ENCODE data around the gene ADPRS.

Gene ADPRS

DNA sequence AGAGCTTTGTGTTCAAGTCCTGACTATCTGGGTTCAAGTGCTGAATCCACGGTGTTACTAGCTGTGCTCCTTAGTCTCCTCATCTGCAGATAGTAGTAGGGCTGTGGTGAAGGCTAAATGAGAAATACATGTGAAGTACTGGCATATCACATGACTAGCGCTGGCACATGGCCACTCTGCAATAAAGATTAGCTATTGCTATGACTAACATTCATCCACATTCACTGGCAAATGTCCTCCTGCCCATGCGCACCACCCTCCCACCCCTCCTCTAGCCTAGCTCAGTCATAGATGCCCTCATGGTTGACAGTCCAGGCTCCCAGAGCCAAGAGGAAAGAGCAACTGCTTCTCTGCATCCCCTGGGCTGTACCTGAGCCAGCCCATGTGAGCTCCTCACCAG is 44.8 kb downstream of the ADPRS start:
- no peak for DNase-seq (ENCODE audit: low read depth)

DNA sequence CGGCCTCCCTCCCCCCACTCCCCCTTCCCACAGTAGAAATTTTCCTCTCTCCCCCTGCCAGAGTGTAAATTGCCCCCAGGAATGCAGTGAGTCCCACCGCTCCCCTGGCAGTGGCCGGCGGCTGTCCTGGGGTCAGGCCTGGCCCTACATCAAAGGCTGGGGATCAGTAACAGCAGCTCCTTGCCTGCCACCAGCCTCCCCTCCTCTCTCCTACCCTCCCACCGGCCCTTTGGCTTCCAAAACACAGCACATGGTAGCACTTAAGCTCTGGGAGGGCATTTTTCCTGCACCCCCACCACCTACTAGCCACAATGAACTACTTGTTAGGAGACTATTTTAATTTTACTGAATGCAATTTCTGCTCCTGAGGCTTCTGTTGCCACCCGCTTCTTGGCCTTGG is 45.3 kb downstream of the ADPRS start:
- DNase-seq (ENCODE audit: low read depth) = no peak

DNA sequence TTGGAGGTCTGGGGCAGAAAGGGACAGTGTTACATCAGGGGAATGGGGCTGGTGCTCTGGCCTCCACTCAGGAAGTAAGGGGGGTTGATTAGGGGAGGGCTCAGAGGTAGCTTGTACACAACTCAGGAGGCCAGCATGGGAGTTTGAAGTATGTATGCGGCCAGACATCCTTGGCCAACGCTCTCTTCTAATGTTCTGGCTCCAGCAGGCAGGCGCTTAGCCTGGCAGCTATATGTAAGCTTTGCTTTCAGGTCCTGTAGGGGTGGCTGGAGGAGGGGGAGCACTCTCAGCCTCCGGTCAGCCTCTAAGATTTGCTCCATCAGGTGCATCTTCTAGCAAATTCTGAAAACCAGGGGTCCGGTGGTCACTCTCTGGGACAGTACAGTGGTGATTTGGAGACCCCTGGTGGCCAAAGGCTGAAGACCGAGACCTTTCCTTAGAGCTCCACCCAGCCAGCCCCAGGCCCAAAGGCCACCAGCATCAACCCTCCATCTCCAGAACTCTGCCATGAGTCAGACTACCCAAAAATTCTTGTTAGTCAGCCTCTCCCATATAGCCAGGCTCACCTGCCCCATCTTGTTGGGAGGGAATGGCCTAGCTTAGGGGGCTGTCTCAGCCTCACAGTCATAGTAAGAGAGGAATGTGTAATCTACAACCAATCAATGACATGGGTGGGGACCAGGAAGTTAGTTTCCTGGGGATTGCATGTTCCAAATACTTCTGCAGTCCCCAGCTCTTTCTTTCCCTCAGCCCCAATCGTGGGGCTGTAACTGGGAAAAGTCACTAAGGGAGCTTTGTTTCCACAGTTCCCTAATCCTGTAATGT is 46.0 kb downstream of the ADPRS start:
- no peak for DNase-seq (ENCODE audit: low read depth)

DNA sequence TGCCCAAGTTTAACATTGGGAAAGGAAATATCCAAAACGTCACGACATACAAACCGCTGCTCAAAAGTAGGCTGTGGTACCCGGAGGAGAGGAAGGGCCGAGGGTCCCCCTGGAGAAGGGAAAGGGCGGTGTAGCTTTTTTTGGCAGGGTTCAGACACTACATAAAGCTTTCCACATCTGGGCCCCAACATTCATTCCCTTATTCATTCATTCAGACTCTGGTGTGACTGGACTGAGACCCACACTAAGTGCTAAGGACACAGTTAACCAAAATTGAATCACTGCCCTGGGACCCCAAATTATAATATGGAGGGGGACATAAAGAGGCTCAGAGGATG is 46.6 kb downstream of the ADPRS start:
- DNase-seq (ENCODE audit: low read depth) = no peak

DNA sequence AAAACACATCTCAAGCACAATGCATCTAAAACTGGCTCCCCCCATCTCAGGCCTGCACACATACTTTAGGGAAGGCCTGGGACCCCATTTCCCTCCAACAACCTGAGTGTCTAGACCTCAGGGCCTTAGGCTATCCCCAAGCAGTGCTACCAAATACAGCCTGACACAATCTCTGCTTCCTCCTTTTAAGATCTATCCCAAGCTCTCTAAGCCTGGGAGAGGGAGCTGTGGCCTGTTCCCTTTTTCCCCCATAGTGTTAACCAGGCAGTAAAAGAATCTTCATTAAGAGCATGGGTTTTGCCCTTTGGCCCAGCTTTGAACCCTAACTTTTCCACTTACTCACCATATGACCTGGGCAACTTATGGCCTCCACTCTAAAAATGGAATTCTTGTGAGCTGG is 47.1 kb downstream of the ADPRS start:
- no peak for DNase-seq (ENCODE audit: low read depth)

- no peak for DNase-seq (ENCODE audit: low read depth)
Observed at GRCh38 chr1:36136535-36136934, 47.8 kb downstream of the ADPRS start.

DNA sequence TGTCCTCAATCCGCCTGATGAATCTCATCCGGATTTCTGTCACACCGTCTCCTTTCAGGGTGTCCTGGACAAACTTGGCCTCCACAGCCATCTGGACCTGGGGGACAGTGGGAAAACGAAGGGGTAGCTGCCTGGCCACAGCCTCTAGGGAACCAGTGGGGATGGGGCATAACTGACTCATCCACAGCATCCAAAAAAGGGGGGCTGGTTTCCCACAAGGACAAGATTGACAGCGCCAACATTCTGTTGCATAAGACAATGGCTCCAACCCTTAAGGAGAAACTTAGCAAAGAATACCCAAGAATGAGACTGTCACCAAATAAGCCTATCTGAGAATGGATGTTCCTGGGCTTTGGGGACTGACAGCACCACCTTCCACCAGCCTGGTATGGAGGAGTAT is 48.5 kb downstream of the ADPRS start:
- no peak for DNase-seq (ENCODE audit: low read depth)

DNA sequence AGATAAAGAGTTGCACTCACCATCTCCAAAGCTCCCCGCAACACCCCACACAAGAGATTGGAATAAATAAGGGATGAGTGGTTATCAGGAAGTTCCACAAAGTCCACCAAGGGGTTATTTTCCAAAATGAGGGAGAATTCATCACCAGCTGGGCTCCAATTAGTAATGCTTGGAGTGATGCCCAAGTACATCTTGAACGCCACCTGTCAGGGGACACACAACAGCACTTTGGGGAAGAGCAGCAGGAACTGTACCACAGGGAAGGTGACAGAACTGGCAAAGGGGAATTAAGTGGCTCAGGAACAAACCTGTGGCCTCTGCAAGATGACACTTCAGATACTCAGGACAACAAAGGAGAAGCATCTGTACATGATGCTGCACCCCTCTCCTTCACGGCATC is 49.1 kb downstream of the ADPRS start:
- DNase-seq (ENCODE audit: low read depth) = no peak

- no peak for DNase-seq (ENCODE audit: low read depth)
Observed at GRCh38 chr1:36139521-36139920, 50.8 kb downstream of the ADPRS start.

DNA sequence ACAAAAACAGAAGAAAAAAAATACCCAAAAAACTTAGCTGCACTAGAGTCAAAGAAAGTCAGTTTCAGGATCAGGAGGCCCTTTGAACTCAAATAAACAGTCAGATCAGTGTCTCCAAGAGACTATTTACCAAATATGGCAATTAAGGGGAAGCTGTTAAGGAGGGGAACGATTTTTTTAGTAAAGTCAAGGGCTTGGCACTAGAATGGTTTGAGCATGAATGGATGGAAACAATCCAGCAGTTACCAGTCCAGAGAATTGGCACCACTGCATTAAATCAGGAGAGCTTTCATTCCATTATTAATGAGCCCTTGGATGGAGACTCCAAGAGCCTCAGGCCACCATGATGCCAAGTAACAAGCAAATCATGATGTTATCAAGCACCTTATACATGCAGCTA is 53.4 kb downstream of the ADPRS start:
- no peak for DNase-seq (ENCODE audit: low read depth)

DNA sequence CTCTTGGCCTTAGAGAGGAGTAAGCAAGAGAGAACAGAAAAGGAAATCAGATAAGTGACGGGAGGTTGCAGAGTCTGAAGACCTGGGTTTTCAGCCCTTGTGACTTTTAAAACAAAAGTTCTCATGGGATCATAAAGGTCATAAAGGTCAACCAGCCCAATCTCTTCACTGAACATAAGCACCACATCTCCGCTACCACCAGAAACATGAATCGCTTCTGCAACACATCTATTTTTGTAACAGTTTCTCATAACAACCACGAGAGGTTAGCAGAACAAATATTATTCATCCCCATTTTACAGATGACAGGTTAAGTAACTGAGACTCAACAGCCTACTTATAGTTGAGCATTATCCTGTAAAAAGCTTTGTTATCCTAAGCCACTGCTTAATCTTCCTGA is 54.7 kb downstream of the ADPRS start:
- DNase-seq (ENCODE audit: low read depth) = no peak
